ENCODE data around the gene GBA2. TPM values are rescaled to one million over a fixed set of nuclear protein-coding genes. Genes with fewer than 3 reads are reported as not detected.
A peak's percentile ranks its signal among the peaks of the same experiment; 100 is the strongest.

The GBA2 gene
- polyA plus RNA-seq, 3 donors, result 18.1 to 130 (median 26.4) TPM

DNA sequence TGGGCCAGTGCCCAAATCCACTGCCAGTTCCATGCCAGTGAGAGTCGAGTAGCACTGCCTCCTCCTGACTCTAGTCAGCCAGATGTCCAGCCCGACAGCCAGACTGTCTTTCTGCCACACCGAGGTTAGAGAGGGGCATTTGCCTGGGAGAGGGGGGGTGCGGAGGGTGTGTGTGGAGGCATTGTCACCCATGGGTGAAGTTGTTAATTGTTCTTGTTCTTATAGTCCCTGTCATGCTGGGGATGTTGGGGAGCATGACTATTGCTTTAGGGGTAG lies 1.2 kb upstream of the GBA2 start:
- Mint-ChIP-seq H3K4me3 (peak overlapping the region; percentile 95), H3K36me3 (peaks cover 47 to 58% of the 10 kb centered on the region in 2 donors), H3K4me1 (peaks cover 40% of the 10 kb centered on the region), H3K27me3 (ENCODE audit: low read depth in 3 of 3) (peaks cover 0 to 2% (median 0%) of the 10 kb centered on the region in 3 donors), H3K9me3 (peaks cover 0 to 3% (median 0%) of the 10 kb centered on the region in 7 donors), H3K27ac (peak overlapping the region in 6 of 7 donors; percentile 4 to 95 (median 86))
- Histone ChIP-seq H3K27me3 (ENCODE audit: control insufficient read depth in 2 of 2, insufficient read depth in 2 of 2, low read length in 2 of 2) (no peaks in the 10 kb centered on the region), H3K79me2 (ENCODE audit: insufficient read depth, low read length) (peaks cover 47% of the 10 kb centered on the region), H3K4me2 (replicated peaks; ENCODE audit: extremely low read depth, low read length, poor library complexity, severe bottlenecking) (peak overlapping the region; percentile 97), H3K4me1 (ENCODE audit: control insufficient read depth in 1 of 2, insufficient read depth in 2 of 2, low read length in 2 of 2) (peaks cover 41 to 43% of the 10 kb centered on the region in 2 donors), H3K9me3 (replicated peaks in 1 of 2; ENCODE audit: control insufficient read depth in 1 of 2, insufficient read depth in 1 of 2, low read length in 2 of 2) (no peaks in the 10 kb centered on the region), H3K9ac (ENCODE audit: insufficient read depth, low read length, poor library complexity, severe bottlenecking) (no peak overlapping the region), H3K4me3 (replicated peaks in 1 of 3; ENCODE audit: low read depth in 2 of 3, low read length in 3 of 3) (peak overlapping the region in 1 of 3 experiments; percentile 90), H4K20me1 (ENCODE audit: insufficient read depth, low read length) (peaks cover 34% of the 10 kb centered on the region), H3K36me3 (replicated peaks in 1 of 2; ENCODE audit: control insufficient read depth in 1 of 2, insufficient read depth in 2 of 2, low read length in 2 of 2) (peaks cover 36 to 47% of the 10 kb centered on the region in 2 donors), H3K27ac (ENCODE audit: low read depth in 1 of 2, low read length in 2 of 2) (peak overlapping the region in 1 of 2 donors; percentile 80), H2AFZ (ENCODE audit: insufficient read depth, low read depth, low read length, poor library complexity, severe bottlenecking) (peak overlapping the region; percentile 82)
- TF ChIP-seq, protein P1, sequence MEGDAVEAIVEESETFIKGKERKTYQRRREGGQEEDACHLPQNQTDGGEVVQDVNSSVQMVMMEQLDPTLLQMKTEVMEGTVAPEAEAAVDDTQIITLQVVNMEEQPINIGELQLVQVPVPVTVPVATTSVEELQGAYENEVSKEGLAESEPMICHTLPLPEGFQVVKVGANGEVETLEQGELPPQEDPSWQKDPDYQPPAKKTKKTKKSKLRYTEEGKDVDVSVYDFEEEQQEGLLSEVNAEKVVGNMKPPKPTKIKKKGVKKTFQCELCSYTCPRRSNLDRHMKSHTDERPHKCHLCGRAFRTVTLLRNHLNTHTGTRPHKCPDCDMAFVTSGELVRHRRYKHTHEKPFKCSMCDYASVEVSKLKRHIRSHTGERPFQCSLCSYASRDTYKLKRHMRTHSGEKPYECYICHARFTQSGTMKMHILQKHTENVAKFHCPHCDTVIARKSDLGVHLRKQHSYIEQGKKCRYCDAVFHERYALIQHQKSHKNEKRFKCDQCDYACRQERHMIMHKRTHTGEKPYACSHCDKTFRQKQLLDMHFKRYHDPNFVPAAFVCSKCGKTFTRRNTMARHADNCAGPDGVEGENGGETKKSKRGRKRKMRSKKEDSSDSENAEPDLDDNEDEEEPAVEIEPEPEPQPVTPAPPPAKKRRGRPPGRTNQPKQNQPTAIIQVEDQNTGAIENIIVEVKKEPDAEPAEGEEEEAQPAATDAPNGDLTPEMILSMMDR (IDR thresholded peaks at IDR 0.05), result no peak
- WGBS (ENCODE audit: insufficient coverage), result 82% methylated on average over 4 of the region's 4 CpGs
- DNase-seq, result no peak
- intact Hi-C loops (cut with micrococcal nuclease), result no loop called here

DNA sequence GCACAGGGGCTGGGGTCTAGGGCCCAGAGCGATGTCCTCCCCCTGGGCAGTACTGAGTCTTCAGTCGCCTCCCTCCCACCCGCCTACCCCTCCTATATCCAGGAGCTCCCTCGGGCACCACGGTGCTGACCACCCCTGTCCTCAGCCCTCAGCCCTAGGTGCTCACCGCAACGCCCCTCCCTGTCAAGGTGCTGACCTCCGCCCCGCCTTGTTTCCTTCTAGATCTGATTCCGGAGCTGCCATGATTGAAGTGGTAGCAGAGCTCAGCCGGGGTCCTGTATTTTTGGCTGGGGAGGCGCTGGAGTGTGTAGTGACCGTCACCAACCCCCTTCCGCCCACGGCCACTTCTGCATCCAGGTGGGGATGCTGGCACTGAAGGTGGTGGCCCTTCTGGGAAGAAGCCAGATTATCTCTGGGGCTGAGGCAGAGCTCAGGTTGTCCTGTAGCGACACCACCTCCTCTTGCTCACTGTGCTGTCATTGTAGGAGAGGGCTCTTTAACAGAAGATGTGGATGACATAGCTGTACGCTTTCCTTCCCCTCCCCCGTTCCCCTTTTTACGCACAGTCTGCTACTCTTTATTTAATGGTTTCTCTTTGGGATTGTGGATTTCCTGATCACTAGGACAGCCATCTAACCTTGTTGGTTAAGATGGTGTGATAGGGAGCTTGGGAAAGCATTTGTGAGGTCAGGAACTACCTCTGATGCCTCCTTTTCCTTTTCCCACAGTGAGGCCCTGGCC lies 657 bp upstream of the GBA2 start:
- Histone ChIP-seq H2AFZ (ENCODE audit: insufficient read depth, low read depth, low read length, poor library complexity, severe bottlenecking) (peak overlapping the region; percentile 82), H3K27me3 (ENCODE audit: control insufficient read depth in 2 of 2, insufficient read depth in 2 of 2, low read length in 2 of 2) (no peaks in the 10 kb centered on the region), H3K9ac (ENCODE audit: insufficient read depth, low read length, poor library complexity, severe bottlenecking) (peak overlapping the region; percentile 83), H3K4me3 (replicated peaks in 1 of 3; ENCODE audit: low read depth in 2 of 3, low read length in 3 of 3) (peak overlapping the region; percentile 86 to 90 (median 89)), H3K27ac (ENCODE audit: low read depth in 1 of 2, low read length in 2 of 2) (peak overlapping the region; percentile 32 to 80), H3K4me2 (replicated peaks; ENCODE audit: extremely low read depth, low read length, poor library complexity, severe bottlenecking) (peak overlapping the region; percentile 97), H3K36me3 (replicated peaks in 1 of 2; ENCODE audit: control insufficient read depth in 1 of 2, insufficient read depth in 2 of 2, low read length in 2 of 2) (peaks cover 38 to 44% of the 10 kb centered on the region in 2 donors), H3K4me1 (ENCODE audit: control insufficient read depth in 1 of 2, insufficient read depth in 2 of 2, low read length in 2 of 2) (peaks cover 41 to 43% of the 10 kb centered on the region in 2 donors), H3K79me2 (ENCODE audit: insufficient read depth, low read length) (peaks cover 50% of the 10 kb centered on the region), H3K9me3 (replicated peaks in 1 of 2; ENCODE audit: control insufficient read depth in 1 of 2, insufficient read depth in 1 of 2, low read length in 2 of 2) (no peaks in the 10 kb centered on the region), H4K20me1 (ENCODE audit: insufficient read depth, low read length) (peaks cover 39% of the 10 kb centered on the region)
- WGBS (ENCODE audit: insufficient coverage), result 0% methylated on average over 5 of the region's 19 CpGs
- TF ChIP-seq, protein P1 (IDR thresholded peaks at IDR 0.05), result no peak
- intact Hi-C loops (cut with micrococcal nuclease), result loop anchor here (2.0 to 5.0 kb wide), 2 partner anchors 17 to 142 kb away; partner anchors contain the start of genes CREB3 (in 2 of the 2), TLN1 (in 2 of the 2) and TESK1 (in 1 of the 2)
- Mint-ChIP-seq H3K4me3 (peak overlapping the region; percentile 95), H3K27me3 (ENCODE audit: low read depth in 3 of 3) (peaks cover 0 to 2% (median 0%) of the 10 kb centered on the region in 3 donors), H3K27ac (peak overlapping the region; percentile 72 to 95 (median 87)), H3K9me3 (peaks cover 0 to 3% (median 0%) of the 10 kb centered on the region in 7 donors), H3K4me1 (peaks cover 42% of the 10 kb centered on the region), H3K36me3 (peaks cover 45 to 60% of the 10 kb centered on the region in 2 donors)
- peak in 2 of 3 donors; percentile 37 to 44 for DNase-seq

All from CD14-positive monocyte (primary cell).